Peyer's patch (tissue), 4 donors: ENCODE measurements around the gene BBLN.

Source experiments
- CTCF ChIP-seq, 6 experiments: fragments of 450-650 bp in 4 of 6; fragments of 200-600 bp in 2 of 6; sonication (generic) in 1 of 6; IDR thresholded peaks; one replicate each; pipeline ENCODE4 v1.5.1; 2017 to 2019; ENCODE audit warnings: antibody characterized with exemption in 6 of 6, mild to moderate bottlenecking in 3 of 6, moderate library complexity in 1 of 6
- POLR2A ChIP-seq, 2 donors: fragments of 450-650 bp; IDR thresholded peaks; one replicate each; pipeline ENCODE4 v1.5.1; 2017; ENCODE audit warnings: antibody characterized with exemption in 2 of 2, mild to moderate bottlenecking in 2 of 2, moderate library complexity in 2 of 2

- TF ChIP-seq CTCF (IDR thresholded peaks at IDR 0.05) (no peak), POLR2A (IDR thresholded peaks at IDR 0.05) (no peak)
These were observed 23.0 kb upstream of the BBLN start for GRCh38 chr9:128136816-128137793.
